ENCODE data around the gene SETD1A. TPM values are rescaled to one million over a fixed set of nuclear protein-coding genes. Genes with fewer than 3 reads are reported as not detected.

SETD1A gene
- polyA plus RNA-seq, 1 donor (not counting 4 experiments of a cell fraction or from before 2014, with no cell fraction given) = 1.1 TPM

- Histone ChIP-seq H3K36me3 (ENCODE audit: control insufficient read depth in 2 of 2, extremely low read depth in 1 of 2, insufficient read depth in 2 of 2, low read length in 2 of 2) (peaks cover 3% of the 10 kb centered on the region in 2 experiments), H3K27ac (ENCODE audit: control insufficient read depth, insufficient read depth, low read length) (no peak overlapping the region), H3K9ac (ENCODE audit: control insufficient read depth, extremely low read depth, insufficient read depth, low read length) (no peak overlapping the region), H3K4me3 (ENCODE audit: control insufficient read depth in 2 of 3, extremely low read depth in 1 of 3, insufficient read depth in 2 of 3, low read depth in 1 of 3, low read length in 3 of 3) (no peak overlapping the region), H3K79me2 (ENCODE audit: control insufficient read depth, insufficient read depth, low read length) (no peaks in the 10 kb centered on the region), H3K9me3 (ENCODE audit: control insufficient read depth, low read depth, low read length) (no peaks in the 10 kb centered on the region), H3K9me1 (ENCODE audit: control insufficient read depth, extremely low read depth, insufficient read depth, low read length) (no peaks in the 10 kb centered on the region), H3K4me1 (ENCODE audit: control insufficient read depth, extremely low read depth, insufficient read depth, low read length) (peaks cover 21% of the 10 kb centered on the region), H4K20me1 (ENCODE audit: control insufficient read depth, extremely low read depth, insufficient read depth, low read length) (no peaks in the 10 kb centered on the region), H2AFZ (ENCODE audit: control insufficient read depth, low read length) (no peak overlapping the region), H3K27me3 (ENCODE audit: control insufficient read depth, extremely low read depth, insufficient read depth, low read length) (no peaks in the 10 kb centered on the region), H3K4me2 (ENCODE audit: control insufficient read depth, extremely low read depth, insufficient read depth, low read depth, low read length) (no peak overlapping the region)
- DNase-seq (ENCODE audit: low read depth, low spot score) = no peak
- no peak for FAIRE-seq
- TF ChIP-seq CTCF (optimal IDR thresholded peaks at IDR 0.05 in 1 of 3, IDR thresholded peaks at IDR 0.05 in 1 of 3, conservative IDR thresholded peaks at IDR 0.05 in 1 of 3; ENCODE audit: extremely low read depth in 1 of 3, insufficient read depth in 2 of 3, low read length in 3 of 3) = no peak
- no peak for TF ChIP-seq EZH2 (IDR thresholded peaks at IDR 0.05; ENCODE audit: low read length)
- dilution Hi-C loops (cut with MboI; ENCODE audit: extremely low pct_ligation_motif_present, low sequenced_read_pairs) = no loop called here
These were observed 5.8 kb upstream of the SETD1A start for GRCh38 chr16:30951750-30952149.

- no peak for FAIRE-seq
- Histone ChIP-seq H3K27ac (ENCODE audit: control insufficient read depth, insufficient read depth, low read length) (no peak overlapping the region), H4K20me1 (ENCODE audit: control insufficient read depth, extremely low read depth, insufficient read depth, low read length) (no peaks in the 10 kb centered on the region)
These were observed 4.4 kb upstream of the SETD1A start for GRCh38 chr16:30953111-30953510.

More at GRCh38 chr16:30953111-30953510, 4.4 kb upstream of the SETD1A start:
- Histone ChIP-seq H3K4me2 (ENCODE audit: control insufficient read depth, extremely low read depth, insufficient read depth, low read depth, low read length) (no peak overlapping the region), H3K4me3 (ENCODE audit: control insufficient read depth in 2 of 3, extremely low read depth in 1 of 3, insufficient read depth in 2 of 3, low read depth in 1 of 3, low read length in 3 of 3) (no peak overlapping the region), H3K79me2 (ENCODE audit: control insufficient read depth, insufficient read depth, low read length) (no peaks in the 10 kb centered on the region), H3K9ac (ENCODE audit: control insufficient read depth, extremely low read depth, insufficient read depth, low read length) (no peak overlapping the region), H2AFZ (ENCODE audit: control insufficient read depth, low read length) (no peak overlapping the region), H3K9me3 (ENCODE audit: control insufficient read depth, low read depth, low read length) (no peaks in the 10 kb centered on the region), H3K27me3 (ENCODE audit: control insufficient read depth, extremely low read depth, insufficient read depth, low read length) (no peaks in the 10 kb centered on the region), H3K36me3 (ENCODE audit: control insufficient read depth in 2 of 2, extremely low read depth in 1 of 2, insufficient read depth in 2 of 2, low read length in 2 of 2) (peaks cover 0 to 3% of the 10 kb centered on the region in 2 experiments), H3K4me1 (ENCODE audit: control insufficient read depth, extremely low read depth, insufficient read depth, low read length) (peaks cover 24% of the 10 kb centered on the region), H3K9me1 (ENCODE audit: control insufficient read depth, extremely low read depth, insufficient read depth, low read length) (no peaks in the 10 kb centered on the region)
- TF ChIP-seq CTCF (optimal IDR thresholded peaks at IDR 0.05 in 1 of 3, IDR thresholded peaks at IDR 0.05 in 1 of 3, conservative IDR thresholded peaks at IDR 0.05 in 1 of 3; ENCODE audit: extremely low read depth in 1 of 3, insufficient read depth in 2 of 3, low read length in 3 of 3) (no peak), EZH2 (IDR thresholded peaks at IDR 0.05; ENCODE audit: low read length) (no peak)
- dilution Hi-C loops (cut with MboI; ENCODE audit: extremely low pct_ligation_motif_present, low sequenced_read_pairs) = no loop called here
- no peak for DNase-seq (ENCODE audit: low read depth, low spot score)

Data from keratinocyte (primary cell).